ENCODE results near the gene TIAM2.

Gene TIAM2

GRCh38 chr6:155158030-155158843, 163.1 kb downstream of the TIAM2 start:
- Histone ChIP-seq H3K9me3 (ENCODE audit: severe bottlenecking) (no peaks in the 10 kb centered on the region), H3K27ac (no peak overlapping the region), H3K36me3 (peaks cover 25% of the 10 kb centered on the region), H3K4me3 (ENCODE audit: low read depth, low read length) (no peak overlapping the region), H3K27me3 (ENCODE audit: insufficient read depth, low read depth, severe bottlenecking) (no peaks in the 10 kb centered on the region)
- TF ChIP-seq CTCF (IDR thresholded peaks at IDR 0.05; ENCODE audit: low read depth, low read length), result no peak
- no peak for DNase-seq

- Histone ChIP-seq H3K27ac (no peak overlapping the region), H3K36me3 (peaks cover 45% of the 10 kb centered on the region), H3K27me3 (ENCODE audit: insufficient read depth, low read depth, severe bottlenecking) (no peaks in the 10 kb centered on the region), H3K4me3 (ENCODE audit: low read depth, low read length) (no peak overlapping the region), H3K9me3 (ENCODE audit: severe bottlenecking) (no peaks in the 10 kb centered on the region)
- no peak for TF ChIP-seq CTCF (IDR thresholded peaks at IDR 0.05; ENCODE audit: low read depth, low read length)
- DNase-seq, result no peak
Measured at GRCh38 chr6:155162682-155163081, 167.6 kb downstream of the TIAM2 start.

- H3K4me3 ChIP-seq (ENCODE audit: low read depth, low read length), result no peak overlapping the region
- peaks cover 51% of the 10 kb centered on the region for H3K36me3 ChIP-seq
- no peak overlapping the region for H3K27ac ChIP-seq
- no peak for TF ChIP-seq CTCF (IDR thresholded peaks at IDR 0.05; ENCODE audit: low read depth, low read length)
- no peak for DNase-seq
- no peaks in the 10 kb centered on the region for H3K9me3 ChIP-seq (ENCODE audit: severe bottlenecking)
- H3K27me3 ChIP-seq (ENCODE audit: insufficient read depth, low read depth, severe bottlenecking), result no peaks in the 10 kb centered on the region
Measured at GRCh38 chr6:155163601-155164000, 168.5 kb downstream of the TIAM2 start.

- TF ChIP-seq CTCF (IDR thresholded peaks at IDR 0.05; ENCODE audit: low read depth, low read length), result no peak
- no peak for DNase-seq
- H3K9me3 ChIP-seq (ENCODE audit: severe bottlenecking), result no peaks in the 10 kb centered on the region
Measured at GRCh38 chr6:155165029-155165710, 170.1 kb downstream of the TIAM2 start.

GRCh38 chr6:155170519-155170918, 175.4 kb downstream of the TIAM2 start:
- Histone ChIP-seq H3K4me3 (ENCODE audit: low read depth, low read length) (no peak overlapping the region), H3K27me3 (ENCODE audit: insufficient read depth, low read depth, severe bottlenecking) (no peaks in the 10 kb centered on the region), H3K9me3 (ENCODE audit: severe bottlenecking) (no peaks in the 10 kb centered on the region), H3K36me3 (peaks cover 47% of the 10 kb centered on the region), H3K27ac (no peak overlapping the region)
- no peak for TF ChIP-seq CTCF (IDR thresholded peaks at IDR 0.05; ENCODE audit: low read depth, low read length)
- no peak for DNase-seq

More at GRCh38 chr6:155165029-155165710, 170.1 kb downstream of the TIAM2 start:
- Histone ChIP-seq H3K27ac (no peak overlapping the region), H3K27me3 (ENCODE audit: insufficient read depth, low read depth, severe bottlenecking) (no peaks in the 10 kb centered on the region), H3K4me3 (ENCODE audit: low read depth, low read length) (no peak overlapping the region), H3K36me3 (peaks cover 48% of the 10 kb centered on the region)

Data from WERI-Rb-1 (cell line).